H9 (cell line): Measurements from ENCODE around the gene TANC2. TPM values are rescaled to one million over a fixed set of nuclear protein-coding genes. Genes with fewer than 3 reads are reported as not detected.

Experiments
- DNase-seq: peaks from one replicate; pipeline ENCODE4 v3.0.0-alpha.2; 2017
- H2AFZ ChIP-seq: one replicate; pipeline ENCODE4 v1.6.1; 2013; ENCODE audit warnings: mild to moderate bottlenecking, low read length, control low read depth, moderate library complexity
- H2AK5ac ChIP-seq: 2 replicates; pipeline ENCODE4 v1.6.1; 2013; ENCODE audit warnings: low read length, control low read depth, mixed read lengths; ENCODE audit not compliant: insufficient read length
- H2BK120ac ChIP-seq: one replicate; pipeline ENCODE4 v1.6.1; 2013; ENCODE audit warnings: low read depth, mild to moderate bottlenecking, low read length, control low read depth, inconsistent platforms; ENCODE audit not compliant: poor library complexity, severe bottlenecking
- H2BK12ac ChIP-seq: 2 replicates; pipeline ENCODE4 v1.6.1; 2013; ENCODE audit warnings: low read length, control low read depth, mixed read lengths, low read depth; ENCODE audit not compliant: insufficient read length
- H2BK15ac ChIP-seq: 2 replicates; pipeline ENCODE4 v1.6.1; 2013; ENCODE audit warnings: low read depth, low read length, control low read depth
- H2BK20ac ChIP-seq: one replicate; pipeline ENCODE4 v1.6.1; 2013; ENCODE audit warnings: low read depth, mild to moderate bottlenecking, low read length, control low read depth, inconsistent platforms; ENCODE audit not compliant: poor library complexity, severe bottlenecking
- H2BK5ac ChIP-seq: 2 replicates; pipeline ENCODE4 v1.6.1; 2013; ENCODE audit warnings: low read length, control low read depth, mixed read lengths; ENCODE audit not compliant: insufficient read length
- H3K14ac ChIP-seq: 2 replicates; pipeline ENCODE4 v1.6.1; 2013; ENCODE audit warnings: low read length, control low read depth; ENCODE audit not compliant: insufficient read depth
- H3K18ac ChIP-seq: 2 replicates; pipeline ENCODE4 v1.6.1; 2013; ENCODE audit warnings: low read depth, mild to moderate bottlenecking, mixed read lengths, low read length, control low read depth; ENCODE audit not compliant: insufficient read length
- H3K23ac ChIP-seq: 2 replicates; pipeline ENCODE4 v1.6.1; 2013; ENCODE audit warnings: low read length, control low read depth, mixed read lengths, low read depth; ENCODE audit not compliant: insufficient read length
- H3K23me2 ChIP-seq: 2 replicates; pipeline ENCODE4 v1.6.1; 2013; ENCODE audit warnings: low read depth, mild to moderate bottlenecking, mixed read lengths, low read length, control low read depth; ENCODE audit not compliant: insufficient read length, poor library complexity, severe bottlenecking
- H3K27ac ChIP-seq: 2 replicates; pipeline ENCODE4 v1.5.1; 2013; ENCODE audit warnings: low read length, control low read depth, mixed read lengths, low read depth; ENCODE audit not compliant: insufficient read length
- H3K27me3 ChIP-seq: 2 replicates; pipeline ENCODE4 v1.6.1; 2013; ENCODE audit warnings: low read length, control low read depth, inconsistent platforms; ENCODE audit not compliant: insufficient read depth
- H3K4ac ChIP-seq: 2 replicates; pipeline ENCODE4 v1.6.1; 2013; ENCODE audit warnings: low read depth, mild to moderate bottlenecking, control low read depth, inconsistent platforms, low read length, moderate library complexity
- H3K4me1 ChIP-seq: 2 replicates; pipeline ENCODE4 v1.6.1; 2013; ENCODE audit warnings: low read length, control low read depth, inconsistent platforms; ENCODE audit not compliant: insufficient read depth
- H3K4me2 ChIP-seq: 2 replicates; pipeline ENCODE4 v1.6.1; 2013; ENCODE audit warnings: low read length, control low read depth, mixed read lengths; ENCODE audit not compliant: insufficient read length, insufficient read depth
- H3K56ac ChIP-seq: 2 replicates; pipeline ENCODE4 v1.6.1; 2013; ENCODE audit warnings: low read depth, mild to moderate bottlenecking, mixed read lengths, low read length, control low read depth; ENCODE audit not compliant: insufficient read length
- H3K79me1 ChIP-seq: 2 replicates; pipeline ENCODE4 v1.6.1; 2013; ENCODE audit warnings: low read depth, mild to moderate bottlenecking, moderate library complexity, low read length, control low read depth, inconsistent platforms; ENCODE audit not compliant: insufficient read depth, poor library complexity, severe bottlenecking
- H3K79me2 ChIP-seq: 2 replicates; pipeline ENCODE4 v1.6.1; 2013; ENCODE audit warnings: low read length, control low read depth, inconsistent platforms; ENCODE audit not compliant: insufficient read depth
- H3K9ac ChIP-seq: 2 replicates; pipeline ENCODE4 v1.6.1; 2013; ENCODE audit warnings: low read length, control low read depth, mixed read lengths; ENCODE audit not compliant: insufficient read length; ENCODE audit errors: extremely low read depth
- H3K9me3 ChIP-seq: one replicate; pipeline ENCODE4 v1.6.1; 2013; ENCODE audit warnings: low read depth, low read length, inconsistent platforms; ENCODE audit not compliant: control insufficient read depth
- H3T11ph ChIP-seq: one replicate; pipeline ENCODE4 v1.6.1; 2013; ENCODE audit warnings: mild to moderate bottlenecking, low read length, control low read depth, inconsistent platforms
- H4K20me1 ChIP-seq: one replicate; pipeline ENCODE4 v1.6.1; 2013; ENCODE audit not compliant: control insufficient read depth, insufficient read length, insufficient read depth
- H4K5ac ChIP-seq: 2 replicates; pipeline ENCODE4 v1.6.1; 2013; ENCODE audit warnings: low read depth, mild to moderate bottlenecking, mixed read lengths, low read length, control low read depth; ENCODE audit not compliant: insufficient read length
- H4K8ac ChIP-seq: replicated peaks from 2 replicates; pipeline ENCODE4 v1.6.1; 2013; ENCODE audit warnings: low read length, control low read depth, mixed read lengths, low read depth; ENCODE audit not compliant: insufficient read length
- H4K91ac ChIP-seq: 2 replicates; pipeline ENCODE4 v1.6.1; 2013; ENCODE audit warnings: low read depth, mild to moderate bottlenecking, moderate library complexity, mixed read lengths, low read length, control low read depth; ENCODE audit not compliant: insufficient read length
- H3K27ac Mint-ChIP-seq, 3 experiments: 2 replicates in 2 of 3; 3 replicates in 1 of 3; pipeline ENCODE4 v1.8.0; 2020 to 2021; ENCODE audit warnings: mixed read lengths in 3 of 3, mild to moderate bottlenecking in 1 of 3, moderate library complexity in 1 of 3
- H3K27me3 Mint-ChIP-seq: 2 replicates; pipeline ENCODE4 v1.8.0; 2021; ENCODE audit warnings: low read depth, mild to moderate bottlenecking, moderate library complexity, mixed read lengths
- H3K36me3 Mint-ChIP-seq, 3 experiments: 2 replicates in 2 of 3; 3 replicates in 1 of 3; pipeline ENCODE4 v1.8.0; 2020 to 2021; ENCODE audit warnings: low read depth in 3 of 3, mixed read lengths in 3 of 3; ENCODE audit not compliant: insufficient read depth in 1 of 3
- H3K4me1 Mint-ChIP-seq, 2 experiments: 2 replicates each; pipeline ENCODE4 v1.8.0; 2020; ENCODE audit warnings: mixed read lengths in 2 of 2
- H3K4me3 Mint-ChIP-seq, 2 experiments: 2 replicates in 1 of 2; 3 replicates in 1 of 2; pipeline ENCODE4 v1.8.0; 2020 to 2021; ENCODE audit warnings: mild to moderate bottlenecking in 2 of 2, mixed read lengths in 2 of 2, moderate library complexity in 1 of 2
- H3K9me3 Mint-ChIP-seq, 2 experiments: 2 replicates in 1 of 2; 3 replicates in 1 of 2; pipeline ENCODE4 v1.8.0; 2020; ENCODE audit warnings: mild to moderate bottlenecking in 2 of 2, mixed read lengths in 2 of 2, moderate library complexity in 1 of 2
- CTCF ChIP-seq: fragments of 200-600 bp; sonication (generic); conservative IDR thresholded peaks from 3 replicates; pipeline ENCODE4 v1.8.0; 2021; ENCODE audit warnings: antibody characterized with exemption, mild to moderate bottlenecking
- WGBS: extraction: QIAGEN DNeasy Blood & Tissue Kit; methylation state at CpG from one replicate; pipeline ENCODE4 v1.1.7; 2013; ENCODE audit warnings: missing lambda C conversion rate, low lambda C conversion rate, mixed read lengths; ENCODE audit not compliant: insufficient read length; ENCODE audit errors: extremely low coverage; 5-methylcytosine and 5-hydroxymethylcytosine counted together
- long read RNA-seq: library from polyadenylated mRNA; unstranded; transcript quantifications from one replicate; pipeline ENCODE4 v2.0.0, GENCODE V29; 2020
- total RNA-seq: library from RNA; stranded (reverse); gene quantifications from 2 replicates; pipeline ENCODE4 v1.2.1, GENCODE V29; 2021

Gene TANC2
- total RNA-seq, result 7.3 and 9.3 TPM in 2 replicates
- long read RNA-seq, result 0 reads

GRCh38 chr17:62965686-62966425 is at the start of gene TANC2:
Gene TANC2, plus strand, starts transcription at chr17:62966235. Its CDS starts 43,325 bp downstream, at chr17:63009560.
- Histone ChIP-seq H2AFZ (peak within 1 kb of the TSS; percentile 71), H3K27ac (no peak within 1 kb of the TSS), H2AK5ac (no peak within 1 kb of the TSS), H4K20me1 (no peaks in the 10 kb centered on the region), H3K4me1 (no peaks in the 10 kb centered on the region; the same call in 1 of the 2 replicates), H3K23me2 (peaks cover 11% of the 10 kb centered on the region), H3K18ac (no peak within 1 kb of the TSS), H3K4me2 (peak within 1 kb of the TSS; percentile 93), H3K23ac (no peak within 1 kb of the TSS), H2BK15ac (no peak within 1 kb of the TSS), H3K4ac (no peak within 1 kb of the TSS), H2BK12ac (peak within 1 kb of the TSS; percentile 80), H2BK120ac (no peak within 1 kb of the TSS), H2BK5ac (no peak within 1 kb of the TSS), H3K56ac (no peak within 1 kb of the TSS), H3T11ph (no peak within 1 kb of the TSS), H3K9ac (peak within 1 kb of the TSS; percentile 42), H3K79me1 (no peaks in the 10 kb centered on the region), H2BK20ac (no peak within 1 kb of the TSS), H3K79me2 (no peaks in the 10 kb centered on the region; the same call in 1 of the 2 replicates), H3K27me3 (no peaks in the 10 kb centered on the region; the same call in 1 of the 2 replicates), H3K9me3 (no peaks in the 10 kb centered on the region), H3K14ac (no peak within 1 kb of the TSS), H4K8ac (no peak within 1 kb of the TSS), H4K91ac (no peak within 1 kb of the TSS), H4K5ac (no peak within 1 kb of the TSS)
- Mint-ChIP-seq H3K36me3 (no peaks in the 10 kb centered on the region; a peak in 1 of 7 replicates), H3K9me3 (no peaks in the 10 kb centered on the region), H3K4me1 (peaks cover 23 to 27% of the 10 kb centered on the region in 2 experiments), H3K27me3 (peaks cover 50% of the 10 kb centered on the region), H3K27ac (peak within 1 kb of the TSS in 2 of 3 experiments; percentile 36 to 88; a peak in 4 of 7 replicates), H3K4me3 (peak within 1 kb of the TSS; percentile 84 to 93)
- no peak for TF ChIP-seq CTCF
- peak; percentile 94 for DNase-seq
- WGBS, result no CpG with 5 or more reads among the region's 81 CpGs
